Hematopoietic multipotent progenitor cell treated with erythropoietin and hydrocortisone succinate and interleukin-3 and kit ligand, for 15 days (in vitro differentiated cells): ENCODE data around the gene APOL3.
"Not testable (repeated sequence)": the region's sequence is repeated elsewhere in the genome, so short reads cannot be mapped to it uniquely, and the experiment has no call there.

Experiments used
- DNase-seq: peaks from one replicate; pipeline ENCODE4 v3.0.0-alpha.2; 2015; ENCODE audit warnings: low spot score

The APOL3 gene

GRCh38 chr22:36156515-36157419 lies 3.8 kb downstream of the APOL3 start:
- peak; percentile 73 for DNase-seq

- DNase-seq: no peak
Measured at GRCh38 chr22:36156119-36156514, 4.4 kb downstream of the APOL3 start.

- DNase-seq: peak; percentile 54
Measured at GRCh38 chr22:36155702-36156101, 4.9 kb downstream of the APOL3 start.

GRCh38 chr22:36154423-36154945 lies 6.1 kb downstream of the APOL3 start:
- peak; percentile 66 for DNase-seq

- DNase-seq: peak; percentile 64
Measured at GRCh38 chr22:36153501-36154422, 6.8 kb downstream of the APOL3 start.

GRCh38 chr22:36152821-36153220 lies 7.7 kb downstream of the APOL3 start:
- peak; percentile 78 for DNase-seq

GRCh38 chr22:36152088-36152487 lies 8.5 kb downstream of the APOL3 start:
- no peak for DNase-seq

- DNase-seq: peak; percentile 55
Measured at GRCh38 chr22:36151006-36151595, 9.5 kb downstream of the APOL3 start.

GRCh38 chr22:36149441-36149840 lies 11.1 kb downstream of the APOL3 start:
- DNase-seq: peak; percentile 40

- DNase-seq: no peak
Measured at GRCh38 chr22:36148411-36148810, 12.1 kb downstream of the APOL3 start.

GRCh38 chr22:36147196-36147791 lies 13.3 kb downstream of the APOL3 start:
- no peak for DNase-seq

- DNase-seq: no peak
Measured at GRCh38 chr22:36145881-36146280, 14.7 kb downstream of the APOL3 start.

- DNase-seq: peak; percentile 66
Measured at GRCh38 chr22:36144886-36145541, 15.5 kb downstream of the APOL3 start.

- DNase-seq: no peak
Measured at GRCh38 chr22:36143956-36144355, 16.6 kb downstream of the APOL3 start.

- no peak for DNase-seq
Measured at GRCh38 chr22:36143066-36143815, 17.3 kb downstream of the APOL3 start.

GRCh38 chr22:36141481-36141880 lies 19.1 kb downstream of the APOL3 start:
- no peak for DNase-seq

- not testable (repeated sequence) for DNase-seq
Measured at GRCh38 chr22:36138709-36139108, 21.8 kb downstream of the APOL3 start.

- DNase-seq: no peak
Measured at GRCh38 chr22:36136988-36137387, 23.6 kb downstream of the APOL3 start.

GRCh38 chr22:36136475-36136874 lies 24.1 kb downstream of the APOL3 start:
- no peak for DNase-seq

- no peak for DNase-seq
Measured at GRCh38 chr22:36135306-36135980, 25.1 kb downstream of the APOL3 start.
